ENCODE results near the gene DNAJC25.

GRCh38 chr9:111658943-111659342, 27.8 kb downstream of the DNAJC25 start:
- no peak for TF ChIP-seq POLR2AphosphoS5 (IDR thresholded peaks at IDR 0.05)
- no peak for TF ChIP-seq EP300 (IDR thresholded peaks at IDR 0.05; ENCODE audit: low read depth)
- no peak for TF ChIP-seq CTCF (IDR thresholded peaks at IDR 0.05)
